H1 (cell line): ENCODE data around the gene ADCY3. TPM values are rescaled to one million over a fixed set of nuclear protein-coding genes. Genes with fewer than 3 reads are reported as not detected.

Source experiments
- CTCF ChIA-PET: fragments of 300-600 bp; sonication (Branson Sonifier 250); formaldehyde crosslinking; loops from one replicate; lab custom pipeline; 2021; ENCODE audit not compliant: partially characterized antibody; lab: Charles Lee
- POLR2A ChIA-PET: fragments of 300-600 bp; sonication (Branson Sonifier 250); formaldehyde crosslinking; loops from one replicate; lab custom pipeline; 2021; ENCODE audit warnings: inconsistent platforms; ENCODE audit not compliant: partially characterized antibody; lab: Charles Lee
- DNase-seq, 2 experiments: peaks; one replicate each; pipeline versions ENCODE4 v3.0.0 to v3.0.0-alpha.2; 2010 to 2022; ENCODE audit warnings: low spot score in 2 of 2, low read depth in 1 of 2, mixed read lengths in 1 of 2
- FAIRE-seq: peaks from 2 replicates; lab custom pipeline; 2011; peaks lifted over from hg19 to GRCh38; lab: Jason Lieb, UNC
- H2AFZ ChIP-seq: 2 replicates; pipeline ENCODE4 v1.8.1; 2012; ENCODE audit warnings: low read length, inconsistent platforms
- H2AK5ac ChIP-seq: 2 replicates; pipeline ENCODE4 v1.6.1; 2013; ENCODE audit warnings: low read depth, low read length
- H2BK120ac ChIP-seq: replicated peaks from 2 replicates; pipeline ENCODE3; 2013; ENCODE audit warnings: low read depth, low read length, inconsistent platforms
- H2BK12ac ChIP-seq: 2 replicates; pipeline ENCODE4 v1.6.1; 2013; ENCODE audit warnings: low read depth, low read length
- H2BK15ac ChIP-seq: 2 replicates; pipeline ENCODE4 v1.6.1; 2013; ENCODE audit warnings: low read length
- H2BK20ac ChIP-seq: 2 replicates; pipeline ENCODE4 v1.6.1; 2013; ENCODE audit warnings: low read length
- H2BK5ac ChIP-seq: 2 replicates; pipeline ENCODE4 v1.6.1; 2013; ENCODE audit warnings: low read depth, low read length
- H3K14ac ChIP-seq: 2 replicates; pipeline ENCODE4 v1.6.1; 2013; ENCODE audit warnings: inconsistent platforms; ENCODE audit not compliant: insufficient read length
- H3K18ac ChIP-seq: 2 replicates; pipeline ENCODE4 v1.6.1; 2013; ENCODE audit warnings: low read length; ENCODE audit errors: extremely low read depth
- H3K23ac ChIP-seq: 2 replicates; pipeline ENCODE4 v1.6.1; 2013; ENCODE audit warnings: inconsistent platforms; ENCODE audit not compliant: insufficient read length
- H3K23me2 ChIP-seq: 2 replicates; pipeline ENCODE4 v1.6.1; 2013; ENCODE audit warnings: low read depth, low read length
- H3K27ac ChIP-seq: 2 replicates; pipeline ENCODE4 v1.6.1; 2011; ENCODE audit warnings: low read depth, low read length, inconsistent platforms
- H3K27me3 ChIP-seq, 4 experiments: replicated peaks in 1 of 4; 1 replicate in 1 of 4; 2 replicates in 3 of 4; pipeline versions ENCODE4 v1.6.1 to v1.8.1; 2011 to 2013; ENCODE audit warnings: low read length in 3 of 4, mild to moderate bottlenecking in 3 of 4, inconsistent platforms in 2 of 4, mixed read lengths in 2 of 4, moderate library complexity in 1 of 4; ENCODE audit not compliant: control insufficient read depth in 3 of 4, insufficient read depth in 3 of 4; ENCODE audit errors: extremely low read depth in 1 of 4
- H3K36me3 ChIP-seq, 4 experiments: 2 replicates each; pipeline versions ENCODE4 v1.6.1 to v1.8.1; 2011 to 2013; ENCODE audit warnings: mild to moderate bottlenecking in 4 of 4, low read length in 3 of 4, moderate library complexity in 2 of 4, control low read depth in 1 of 4, inconsistent platforms in 1 of 4; ENCODE audit not compliant: insufficient read depth in 4 of 4, control insufficient read depth in 2 of 4
- H3K4ac ChIP-seq: replicated peaks from 2 replicates; pipeline ENCODE3; 2013; ENCODE audit warnings: low read length, low read depth, mixed read lengths, inconsistent platforms; ENCODE audit not compliant: insufficient read length
- H3K4me1 ChIP-seq, 4 experiments: replicated peaks in 1 of 4; 1 replicate in 1 of 4; 2 replicates in 3 of 4; pipeline versions ENCODE4 v1.6.1 to v1.8.1; 2011 to 2013; ENCODE audit warnings: low read length in 3 of 4, inconsistent platforms in 2 of 4, mixed read lengths in 1 of 4; ENCODE audit not compliant: insufficient read depth in 4 of 4, control insufficient read depth in 3 of 4
- H3K4me2 ChIP-seq, 2 experiments: 2 replicates each; pipeline versions ENCODE4 v1.6.1 to v1.8.1; 2011 to 2013; ENCODE audit warnings: low read depth in 2 of 2, low read length in 2 of 2, control low read depth in 1 of 2, inconsistent platforms in 1 of 2, mild to moderate bottlenecking in 1 of 2; ENCODE audit not compliant: insufficient read depth in 1 of 2
- H3K4me3 ChIP-seq, 4 experiments: fragments of 200-600, 300-600 bp in 1 of 4; sonication (generic), shearing (Covaris generic), sonication (Bioruptor Twin) in 1 of 4; 2 replicates each; pipeline versions ENCODE4 v1.5.1 to v1.8.1; 2011 to 2016; ENCODE audit warnings: low read length in 4 of 4, low read depth in 3 of 4, control low read depth in 2 of 4, inconsistent platforms in 2 of 4, mild to moderate bottlenecking in 2 of 4, mixed read lengths in 1 of 4, moderate library complexity in 1 of 4; ENCODE audit not compliant: insufficient read depth in 2 of 4; ENCODE audit errors: extremely low read depth in 1 of 4
- H3K56ac ChIP-seq: replicated peaks from 2 replicates; pipeline ENCODE3; 2013; ENCODE audit warnings: low read depth, mild to moderate bottlenecking, mixed read lengths, low read length, inconsistent platforms; ENCODE audit not compliant: insufficient read length
- H3K79me1 ChIP-seq: 2 replicates; pipeline ENCODE4 v1.6.1; 2013; ENCODE audit warnings: low read depth, low read length, control low read depth
- H3K79me2 ChIP-seq, 2 experiments: 2 replicates each; pipeline versions ENCODE4 v1.6.1 to v1.8.1; 2012 to 2013; ENCODE audit warnings: low read length in 2 of 2, mild to moderate bottlenecking in 2 of 2, inconsistent platforms in 1 of 2; ENCODE audit not compliant: insufficient read depth in 2 of 2, control insufficient read depth in 1 of 2
- H3K9ac ChIP-seq, 4 experiments: replicated peaks in 1 of 4; 1 replicate in 1 of 4; 2 replicates in 3 of 4; pipeline versions ENCODE4 v1.6.1 to v1.8.1; 2011 to 2013; ENCODE audit warnings: low read depth in 3 of 4, low read length in 3 of 4, control low read depth in 2 of 4, mild to moderate bottlenecking in 2 of 4, moderate library complexity in 2 of 4, inconsistent platforms in 1 of 4; ENCODE audit errors: extremely low read depth in 1 of 4
- H3K9me3 ChIP-seq, 2 experiments: 2 replicates each; pipeline versions ENCODE4 v1.6.1 to v1.8.1; 2012 to 2013; ENCODE audit warnings: mild to moderate bottlenecking in 2 of 2, moderate library complexity in 2 of 2, control low read depth in 1 of 2, inconsistent platforms in 1 of 2, low read depth in 1 of 2, low read length in 1 of 2, mixed read lengths in 1 of 2; ENCODE audit not compliant: insufficient read depth in 2 of 2
- H4K20me1 ChIP-seq, 2 experiments: replicated peaks in 1 of 2; 2 replicates each; pipeline versions ENCODE3 to v1.8.1; 2011 to 2013; ENCODE audit warnings: inconsistent platforms in 2 of 2, low read length in 2 of 2, mild to moderate bottlenecking in 1 of 2; ENCODE audit not compliant: insufficient read depth in 2 of 2, control insufficient read depth in 1 of 2
- H4K5ac ChIP-seq: 2 replicates; pipeline ENCODE4 v1.6.1; 2013; ENCODE audit warnings: low read length, low read depth, mixed read lengths, inconsistent platforms; ENCODE audit not compliant: insufficient read length
- H4K8ac ChIP-seq: 2 replicates; pipeline ENCODE4 v1.8.0; 2013; ENCODE audit warnings: mild to moderate bottlenecking, moderate library complexity, low read length, inconsistent platforms; ENCODE audit not compliant: insufficient read depth; ENCODE audit errors: extremely low read depth
- H4K91ac ChIP-seq: replicated peaks from 2 replicates; pipeline ENCODE3; 2013; ENCODE audit warnings: low read length, mixed read lengths, inconsistent platforms; ENCODE audit not compliant: insufficient read length
- CBX8 ChIP-seq: fragments of 300-800, 300-1000 bp; sonication (generic); IDR thresholded peaks from 2 replicates; pipeline ENCODE4 v1.7.1; 2016; ENCODE audit warnings: low read depth, low read length, borderline replicate concordance
- CHD2 ChIP-seq: IDR thresholded peaks from 2 replicates; pipeline ENCODE4 v1.6.1; 2012; ENCODE audit warnings: low read length, improper control_type of control experiment
- CTCF ChIP-seq, 3 experiments: IDR thresholded peaks; 1 replicate in 2 of 3; 2 replicates in 1 of 3; pipeline versions ENCODE4 v1.5.1 to v1.6.1; 2011; ENCODE audit warnings: low read length in 3 of 3, mild to moderate bottlenecking in 3 of 3, inconsistent platforms in 2 of 3, low read depth in 1 of 3, moderate library complexity in 1 of 3; ENCODE audit not compliant: insufficient read depth in 1 of 3; ENCODE audit errors: control extremely low read depth in 1 of 3
- E2F6 ChIP-seq: IDR thresholded peaks from 2 replicates; pipeline ENCODE4 v1.6.1; 2012; ENCODE audit warnings: inconsistent platforms
- NANOG ChIP-seq: IDR thresholded peaks from 2 replicates; pipeline ENCODE4 v1.6.1; 2011; ENCODE audit warnings: low read length, low read depth, mild to moderate bottlenecking, inconsistent platforms; ENCODE audit not compliant: insufficient read depth, poor library complexity, severe bottlenecking
- POU5F1 ChIP-seq: IDR thresholded peaks from 2 replicates; pipeline ENCODE4 v1.6.1; 2011; ENCODE audit warnings: low read depth, mild to moderate bottlenecking, low read length, moderate library complexity
- SP4 ChIP-seq: IDR thresholded peaks from 2 replicates; pipeline ENCODE4 v1.6.1; 2012; ENCODE audit warnings: low read length, inconsistent platforms
- WGBS, 2 experiments: shearing (Covaris generic) in 1 of 2; methylation state at CpG; one replicate each; pipeline versions ENCODE4 v1.1.6 to v1.1.7; 2013 to 2015; ENCODE audit warnings: low lambda C conversion rate in 2 of 2, mixed read lengths in 2 of 2, inconsistent platforms in 1 of 2, low coverage in 1 of 2, missing lambda C conversion rate in 1 of 2; ENCODE audit not compliant: insufficient replicate concordance in 2 of 2, insufficient coverage in 1 of 2, insufficient read length in 1 of 2; ENCODE audit errors: extremely low coverage in 1 of 2, missing lambda C conversion rate in 1 of 2; 5-methylcytosine and 5-hydroxymethylcytosine counted together
- polyA plus RNA-seq, 7 experiments: library from polyadenylated mRNA; depleted of rRNA in 3 of 7; stranded (reverse) in 5 of 7; unstranded in 2 of 7; fragments of >200 nt in 5 of 7; fragments of 200-250 nt in 2 of 7; gene quantifications; 1 replicate in 5 of 7; 2 replicates in 1 of 7; 4 replicates in 1 of 7; pipeline versions ENCODE4 v1.2.1 to v1.2.3, GENCODE V29; 2011 to 2013; ENCODE audit warnings: missing spikeins in 2 of 7, mixed read lengths in 2 of 7
- total RNA-seq: library from RNA; stranded (reverse); fragmentation: NEBNext Ultra II Directional; extraction: Animal tissue kit (Norgen Biotek cat#: 25700); gene quantifications from 2 replicates; pipeline ENCODE4 v1.2.1, GENCODE V29; 2021

Gene ADCY3
- total and polyA plus RNA-seq, 2 of the 8 experiments (the other 6 are each of a cell fraction or from before 2014, with no cell fraction given), result 45.1 to 52.9 TPM

DNA sequence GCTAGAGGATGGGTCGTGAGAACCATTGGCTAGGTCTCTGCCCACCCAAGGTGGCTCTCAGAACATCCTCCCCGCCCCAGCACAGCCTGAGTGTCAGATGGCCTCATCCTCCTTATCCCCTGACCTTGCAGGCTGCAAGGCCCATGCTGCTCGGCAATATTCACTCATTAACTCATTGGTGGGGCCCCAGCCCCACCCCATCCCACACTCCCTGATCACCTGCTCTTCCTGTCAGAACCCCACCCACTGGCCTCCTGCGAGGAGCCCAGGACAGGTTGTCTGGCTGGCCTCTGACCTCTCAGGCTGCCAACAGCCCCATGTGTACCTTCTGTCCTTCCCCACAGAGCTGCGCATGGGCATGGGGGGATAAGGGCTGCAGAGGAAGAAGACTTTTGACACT is 5.3 kb downstream of the ADCY3 start:
- Histone ChIP-seq H2BK15ac (no peak overlapping the region), H3K4me3 (no peak overlapping the region), H3K56ac (no peak overlapping the region), H3K27me3 (no peaks in the 10 kb centered on the region; a peak in 2 of 7 replicates), H3K14ac (no peak overlapping the region), H3K27ac (no peak overlapping the region; the same call in 1 of the 2 replicates), H3K23me2 (no peaks in the 10 kb centered on the region; the same call in 1 of the 2 replicates), H2BK20ac (no peak overlapping the region), H3K9ac (no peak overlapping the region), H3K18ac (no peak overlapping the region), H4K20me1 (peaks cover 0 to 21% of the 10 kb centered on the region in 2 experiments)
- POLR2A ChIA-PET, result no interaction called here
- no peak for FAIRE-seq
- TF ChIP-seq E2F6 (no peak), NANOG (no peak), CTCF (IDR thresholded peaks at IDR 0.05; ENCODE audit: control extremely low read depth in 1 of 3, insufficient read depth in 1 of 3, low read depth in 1 of 3, low read length in 3 of 3) (no peak), CBX8 (no peak), CHD2 (no peak), SP4 (no peak), POU5F1 (no peak)
- TF ChIP-seq, all 59 proteins: peak for 0
- Histone ChIP-seq H3K4me2 (no peak overlapping the region), H2BK12ac (no peak overlapping the region), H4K8ac (no peak overlapping the region), H3K9me3 (peaks cover 0 to 3% of the 10 kb centered on the region in 2 experiments; a peak in 1 of 4 replicates), H3K79me1 (peaks cover 15% of the 10 kb centered on the region), H2AFZ (no peak overlapping the region), H4K5ac (no peak overlapping the region), H3K36me3 (peaks cover 0 to 3% (median 1%) of the 10 kb centered on the region in 4 experiments; a peak in 2 of 8 replicates), H4K91ac (no peak overlapping the region), H3K23ac (no peak overlapping the region), H2BK5ac (no peak overlapping the region), H3K4ac (no peak overlapping the region), H2BK120ac (no peak overlapping the region), H3K4me1 (peaks cover 0 to 13% (median 3%) of the 10 kb centered on the region in 4 experiments; a peak in 5 of 7 replicates), H2AK5ac (no peak overlapping the region), H3K79me2 (peaks cover 0 to 9% of the 10 kb centered on the region in 2 experiments; a peak in 2 of 4 replicates)
- CTCF ChIA-PET, result no interaction called here
- DNase-seq, result no peak
- 88% methylated on average over 5 of the region's 5 CpGs; no CpG with 5 or more reads in 1 of the 2 experiments for WGBS, 2 experiments
